Pancreas (tissue), 10 donors: ENCODE data around the gene ARL15. TPM values are rescaled to one million over a fixed set of nuclear protein-coding genes. Genes with fewer than 3 reads are reported as not detected.

ENCODE experiments used
- ATAC-seq, 4 donors: fragments of 200-7000 bp; cut with Tn5 transposase; one replicate each; pipeline versions ENCODE4 v1.8.0 to v1.9.1; 2020; ENCODE audit warnings: mild to moderate bottlenecking in 4 of 4, moderate library complexity in 4 of 4
- DNase-seq, 6 donors: peaks; one replicate each; pipeline ENCODE4 v3.0.0-alpha.2; 2020
- FAIRE-seq: peaks from 2 replicates; lab custom pipeline; 2012; peaks lifted over from hg19 to GRCh38; lab: Jason Lieb, UNC
- H3K27ac ChIP-seq, 4 donors: fragments of 200-600 bp; sonication (generic); 1 replicate in 3 of 4; 2 replicates in 1 of 4; pipeline versions ENCODE4 v1.5.0 to v1.8.0; 2020
- H3K27me3 ChIP-seq, 4 donors: fragments of 200-600 bp; one replicate each; pipeline ENCODE4 v1.8.0; 2021
- H3K36me3 ChIP-seq, 3 donors: fragments of 200-600 bp; sonication (generic) in 1 of 3; one replicate each; pipeline versions ENCODE4 v1.5.0 to v1.8.0; 2020 to 2021
- H3K4me1 ChIP-seq, 3 donors: fragments of 200-600 bp; one replicate each; pipeline ENCODE4 v1.8.0; 2021
- H3K4me3 ChIP-seq, 4 donors: fragments of 200-600 bp; sonication (generic) in 2 of 4; one replicate each; pipeline versions ENCODE4 v1.5.0 to v1.8.0; 2020 to 2021
- H3K9me3 ChIP-seq, 4 donors: fragments of 200-600 bp; one replicate each; pipeline ENCODE4 v1.8.0; 2021
- CTCF ChIP-seq, 4 donors: fragments of 200-600 bp; sonication (generic) in 3 of 4; IDR thresholded peaks; one replicate each; pipeline versions ENCODE4 v1.5.0 to v1.8.0; 2021; ENCODE audit warnings: antibody characterized with exemption in 4 of 4
- WGBS, 2 donors: extraction: QIAGEN DNeasy Blood & Tissue Kit; methylation state at CpG; one replicate each; pipeline ENCODE4 v1.1.7; 2013; 5-methylcytosine and 5-hydroxymethylcytosine counted together
- intact Hi-C, 3 donors: fragments of 100-400 bp; cut with DNase I; formaldehyde crosslinking; loops; one replicate each; pipeline versions ENCODE4 v1.11.1 to v1.14.2; 2022
- polyA plus RNA-seq, 2 donors: library from polyadenylated mRNA; stranded (reverse); fragments of 200-250 nt; gene quantifications; one replicate each; pipeline ENCODE4 v1.2.3, GENCODE V29; 2013
- total RNA-seq, 6 donors: library from RNA; stranded (reverse); fragmentation: NEBNext Ultra II Directional in 4 of 6; extraction: Animal tissue kit (Norgen Biotek cat#: 25700) in 4 of 6; gene quantifications; one replicate each; pipeline versions ENCODE4 v1.2.1 to v1.2.4, GENCODE V29; 2021 to 2023
- donor health status: healthy with polysubstance abuse.
- donor health status: DM: no; HTN: no; CAD: no; lungs with moderate emphysema.
- donor health status: DM: no; HTN: no; CAD: no.
- donor health status: control.
- donor health status: control.
- donor health status: Bipolar disorder and iron deficiency.
- donor health status: DM: yes; HTN: yes; CAD: no.
- donor health status: DM: no; HTN: no; CAD: no.
- donor health status: DM: no; HTN: no; CAD: no.
- donor health status: DM: yes; HTN: yes; CAD: no.

Gene ARL15
- total and polyA plus RNA-seq, 8 donors = 3.9 to 14.0 (median 6.7) TPM

- Histone ChIP-seq H3K27me3 (no peaks in the 10 kb centered on the region), H3K4me1 (peaks cover 0 to 12% (median 6%) of the 10 kb centered on the region in 3 donors), H3K9me3 (no peaks in the 10 kb centered on the region), H3K36me3 (no peaks in the 10 kb centered on the region), H3K27ac (no peak overlapping the region), H3K4me3 (no peak overlapping the region)
- no peak for DNase-seq
- FAIRE-seq = no peak
- no peak for TF ChIP-seq CTCF (IDR thresholded peaks at IDR 0.05)
- 79 to 86% methylated on average over 5 of the region's 5 CpGs for WGBS, 2 donors
- intact Hi-C loops = no loop called here
- ATAC-seq = no peak
Measured at GRCh38 chr5:54021431-54022164, 288.8 kb downstream of the ARL15 start.

- ATAC-seq = no peak
- no peak for DNase-seq
- H3K9me3 ChIP-seq = no peaks in the 10 kb centered on the region
- no peak overlapping the region for H3K4me3 ChIP-seq
- intact Hi-C loops = no loop called here
- no peak for FAIRE-seq
- WGBS, 2 donors = 93 to 96% methylated on average over 3 of the region's 3 CpGs
- TF ChIP-seq CTCF (IDR thresholded peaks at IDR 0.05) = no peak
- H3K4me1 ChIP-seq = no peaks in the 10 kb centered on the region
- no peaks in the 10 kb centered on the region for H3K27me3 ChIP-seq
- no peak overlapping the region for H3K27ac ChIP-seq
- no peaks in the 10 kb centered on the region for H3K36me3 ChIP-seq
Measured at GRCh38 chr5:54018438-54018837, 291.9 kb downstream of the ARL15 start.

- no peaks in the 10 kb centered on the region for H3K36me3 ChIP-seq
- 86 to 94% methylated on average over 2 of the region's 2 CpGs for WGBS, 2 donors
- no peaks in the 10 kb centered on the region for H3K27me3 ChIP-seq
- no peak overlapping the region for H3K4me3 ChIP-seq
- intact Hi-C loops = no loop called here
- H3K9me3 ChIP-seq = no peaks in the 10 kb centered on the region
- no peak for FAIRE-seq
- DNase-seq = no peak
- H3K27ac ChIP-seq = no peak overlapping the region
- ATAC-seq = no peak
- no peak for TF ChIP-seq CTCF (IDR thresholded peaks at IDR 0.05)
- no peaks in the 10 kb centered on the region for H3K4me1 ChIP-seq
Measured at GRCh38 chr5:54017580-54017979, 292.8 kb downstream of the ARL15 start.

GRCh38 chr5:54013556-54014194 lies 296.7 kb downstream of the ARL15 start:
- TF ChIP-seq CTCF (IDR thresholded peaks at IDR 0.05) = no peak
- H3K36me3 ChIP-seq = no peaks in the 10 kb centered on the region
- H3K27ac ChIP-seq = no peak overlapping the region
- peaks cover 0 to 8% (median 7%) of the 10 kb centered on the region in 3 donors for H3K4me1 ChIP-seq
- H3K27me3 ChIP-seq = no peaks in the 10 kb centered on the region
- H3K9me3 ChIP-seq = no peaks in the 10 kb centered on the region
- FAIRE-seq = no peak
- no peak overlapping the region for H3K4me3 ChIP-seq
- peak in 2 of 4 donors; percentile 44 to 63 for ATAC-seq
- intact Hi-C loops = no loop called here
- DNase-seq = peak in 1 of 6 donors; percentile 21

GRCh38 chr5:54009828-54010227 lies 300.5 kb downstream of the ARL15 start:
- ATAC-seq = no peak
- peaks cover 4 to 17% (median 15%) of the 10 kb centered on the region in 3 donors for H3K4me1 ChIP-seq
- no peak for TF ChIP-seq CTCF (IDR thresholded peaks at IDR 0.05)
- H3K27me3 ChIP-seq = no peaks in the 10 kb centered on the region
- DNase-seq = no peak
- H3K4me3 ChIP-seq = no peak overlapping the region
- 84 to 86% methylated on average over 2 of the region's 2 CpGs for WGBS, 2 donors
- intact Hi-C loops = no loop called here
- no peaks in the 10 kb centered on the region for H3K9me3 ChIP-seq
- H3K27ac ChIP-seq = no peak overlapping the region
- H3K36me3 ChIP-seq = no peaks in the 10 kb centered on the region
- no peak for FAIRE-seq
